Measurements from ENCODE around the gene MIS18A.

DNA sequence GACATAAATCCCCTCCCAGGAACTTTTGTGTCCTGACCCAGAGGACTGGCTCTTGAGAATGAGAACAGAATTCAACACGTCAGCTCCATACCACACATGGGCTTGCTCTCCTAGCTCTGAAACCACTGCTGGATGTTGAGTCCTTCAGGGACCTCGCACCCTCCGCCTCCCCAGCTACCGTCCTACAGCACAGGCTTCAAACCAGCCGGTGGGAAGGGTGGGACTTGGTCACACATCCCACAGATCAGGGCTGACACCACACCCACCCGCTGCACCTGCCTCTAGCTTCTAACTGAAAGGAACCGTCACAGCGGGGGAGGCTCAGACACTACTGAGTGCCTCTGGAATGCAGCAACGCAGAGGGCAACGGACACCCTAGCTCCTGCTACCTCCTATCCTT lies 43.8 kb upstream of the MIS18A start:
- TF ChIP-seq, protein P1, sequence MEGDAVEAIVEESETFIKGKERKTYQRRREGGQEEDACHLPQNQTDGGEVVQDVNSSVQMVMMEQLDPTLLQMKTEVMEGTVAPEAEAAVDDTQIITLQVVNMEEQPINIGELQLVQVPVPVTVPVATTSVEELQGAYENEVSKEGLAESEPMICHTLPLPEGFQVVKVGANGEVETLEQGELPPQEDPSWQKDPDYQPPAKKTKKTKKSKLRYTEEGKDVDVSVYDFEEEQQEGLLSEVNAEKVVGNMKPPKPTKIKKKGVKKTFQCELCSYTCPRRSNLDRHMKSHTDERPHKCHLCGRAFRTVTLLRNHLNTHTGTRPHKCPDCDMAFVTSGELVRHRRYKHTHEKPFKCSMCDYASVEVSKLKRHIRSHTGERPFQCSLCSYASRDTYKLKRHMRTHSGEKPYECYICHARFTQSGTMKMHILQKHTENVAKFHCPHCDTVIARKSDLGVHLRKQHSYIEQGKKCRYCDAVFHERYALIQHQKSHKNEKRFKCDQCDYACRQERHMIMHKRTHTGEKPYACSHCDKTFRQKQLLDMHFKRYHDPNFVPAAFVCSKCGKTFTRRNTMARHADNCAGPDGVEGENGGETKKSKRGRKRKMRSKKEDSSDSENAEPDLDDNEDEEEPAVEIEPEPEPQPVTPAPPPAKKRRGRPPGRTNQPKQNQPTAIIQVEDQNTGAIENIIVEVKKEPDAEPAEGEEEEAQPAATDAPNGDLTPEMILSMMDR (IDR thresholded peaks at IDR 0.05): no peak
- TF ChIP-seq POLR2A (IDR thresholded peaks at IDR 0.05): no peak
